ENCODE data around the gene MS4A7.

DNA sequence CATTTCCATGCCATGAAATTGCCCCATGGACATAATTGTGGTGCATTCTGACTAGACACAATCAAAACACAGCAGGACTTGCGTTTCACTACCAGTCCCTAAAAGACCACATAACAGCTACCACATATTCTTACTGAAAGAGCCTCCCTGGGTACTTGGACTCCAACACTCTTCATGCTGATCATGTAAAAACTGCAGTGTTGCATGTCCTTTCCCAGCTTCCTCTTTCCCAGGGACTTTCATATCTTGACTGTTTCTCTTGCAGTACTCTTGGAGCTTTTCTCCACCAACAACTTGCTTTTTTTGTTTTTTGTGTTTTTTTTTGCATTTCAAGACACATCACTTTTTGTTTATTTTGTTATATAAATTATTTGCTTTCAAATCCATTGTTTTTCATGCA is 28.3 kb upstream of the MS4A7 start:
- TF ChIP-seq, protein P1, sequence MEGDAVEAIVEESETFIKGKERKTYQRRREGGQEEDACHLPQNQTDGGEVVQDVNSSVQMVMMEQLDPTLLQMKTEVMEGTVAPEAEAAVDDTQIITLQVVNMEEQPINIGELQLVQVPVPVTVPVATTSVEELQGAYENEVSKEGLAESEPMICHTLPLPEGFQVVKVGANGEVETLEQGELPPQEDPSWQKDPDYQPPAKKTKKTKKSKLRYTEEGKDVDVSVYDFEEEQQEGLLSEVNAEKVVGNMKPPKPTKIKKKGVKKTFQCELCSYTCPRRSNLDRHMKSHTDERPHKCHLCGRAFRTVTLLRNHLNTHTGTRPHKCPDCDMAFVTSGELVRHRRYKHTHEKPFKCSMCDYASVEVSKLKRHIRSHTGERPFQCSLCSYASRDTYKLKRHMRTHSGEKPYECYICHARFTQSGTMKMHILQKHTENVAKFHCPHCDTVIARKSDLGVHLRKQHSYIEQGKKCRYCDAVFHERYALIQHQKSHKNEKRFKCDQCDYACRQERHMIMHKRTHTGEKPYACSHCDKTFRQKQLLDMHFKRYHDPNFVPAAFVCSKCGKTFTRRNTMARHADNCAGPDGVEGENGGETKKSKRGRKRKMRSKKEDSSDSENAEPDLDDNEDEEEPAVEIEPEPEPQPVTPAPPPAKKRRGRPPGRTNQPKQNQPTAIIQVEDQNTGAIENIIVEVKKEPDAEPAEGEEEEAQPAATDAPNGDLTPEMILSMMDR (IDR thresholded peaks at IDR 0.05), result no peak
- TF ChIP-seq POLR2A (IDR thresholded peaks at IDR 0.05) (no peak), POLR2AphosphoS5 (IDR thresholded peaks at IDR 0.05) (no peak)

Measured in breast epithelium (tissue), 3 donors.